HG02840 (cell line): ENCODE data around the gene BCL6B.
"Not testable (repeated sequence)": the region's sequence is repeated elsewhere in the genome, so short reads cannot be mapped to it uniquely, and the experiment has no call there.

Experiments
- ATAC-seq: cut with Tn5 transposase; IDR thresholded peaks from one replicate; pipeline ENCODE4 v1.9.1; 2021; ENCODE audit warnings: mild to moderate bottlenecking, moderate library complexity, moderate number of reproducible peaks; ENCODE audit not compliant: unreplicated experiment, low FRiP score

The BCL6B gene

DNA sequence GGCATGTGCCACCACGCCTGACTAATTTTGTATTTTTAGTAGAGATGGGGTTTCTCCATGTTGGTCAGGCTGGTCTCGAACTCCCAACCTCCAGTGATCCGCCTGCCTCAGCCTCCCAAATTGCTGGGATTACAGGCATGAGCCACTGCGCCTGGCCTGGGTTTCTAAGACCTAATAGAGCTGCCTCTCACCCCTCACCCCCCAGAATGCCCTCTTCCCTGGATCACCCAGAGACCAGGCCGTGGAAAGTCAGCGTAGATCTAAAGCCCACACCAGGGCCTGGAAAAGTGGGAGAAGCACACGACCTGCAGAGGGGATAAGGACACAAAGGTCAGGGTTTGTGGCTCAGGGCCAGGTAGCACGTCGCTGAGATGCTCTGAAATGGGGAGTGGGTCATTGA, 27.7 kb downstream of the BCL6B start:
- ATAC-seq = not testable (repeated sequence)

GRCh38 chr17:7056386-7056785, 33.5 kb downstream of the BCL6B start:
- no peak for ATAC-seq

DNA sequence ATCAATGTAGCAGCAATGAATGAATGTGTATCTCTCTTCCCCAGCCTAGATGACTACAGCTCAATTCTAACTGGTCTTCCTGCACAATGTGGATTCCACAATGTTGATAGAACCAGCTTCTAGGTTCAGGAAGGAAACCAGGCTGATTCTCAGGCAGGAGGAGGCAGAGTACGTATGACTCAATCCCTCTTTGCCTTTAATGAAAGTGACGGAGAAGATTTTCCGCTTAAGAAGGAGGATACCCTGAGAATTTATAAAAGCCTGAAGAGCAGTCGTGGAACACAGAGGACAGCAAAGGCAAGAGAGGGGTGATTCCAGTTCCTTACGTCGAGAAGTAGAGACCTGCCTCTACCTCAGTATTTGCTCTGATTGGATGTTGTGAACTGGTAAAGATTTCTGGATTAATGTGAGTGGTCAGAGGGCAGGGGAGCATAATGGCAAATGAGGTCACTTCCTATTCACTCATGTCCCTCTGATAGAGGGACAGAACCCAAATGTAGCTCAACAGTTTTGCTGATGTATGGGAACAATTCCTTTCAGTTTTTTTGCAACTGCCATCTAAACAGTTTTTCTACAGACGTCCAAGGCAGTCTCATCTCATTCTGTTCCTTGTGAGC, 36.1 kb downstream of the BCL6B start:
- no peak for ATAC-seq

- ATAC-seq = no peak
These were observed 37.5 kb downstream of the BCL6B start for GRCh38 chr17:7060165-7060891.

DNA sequence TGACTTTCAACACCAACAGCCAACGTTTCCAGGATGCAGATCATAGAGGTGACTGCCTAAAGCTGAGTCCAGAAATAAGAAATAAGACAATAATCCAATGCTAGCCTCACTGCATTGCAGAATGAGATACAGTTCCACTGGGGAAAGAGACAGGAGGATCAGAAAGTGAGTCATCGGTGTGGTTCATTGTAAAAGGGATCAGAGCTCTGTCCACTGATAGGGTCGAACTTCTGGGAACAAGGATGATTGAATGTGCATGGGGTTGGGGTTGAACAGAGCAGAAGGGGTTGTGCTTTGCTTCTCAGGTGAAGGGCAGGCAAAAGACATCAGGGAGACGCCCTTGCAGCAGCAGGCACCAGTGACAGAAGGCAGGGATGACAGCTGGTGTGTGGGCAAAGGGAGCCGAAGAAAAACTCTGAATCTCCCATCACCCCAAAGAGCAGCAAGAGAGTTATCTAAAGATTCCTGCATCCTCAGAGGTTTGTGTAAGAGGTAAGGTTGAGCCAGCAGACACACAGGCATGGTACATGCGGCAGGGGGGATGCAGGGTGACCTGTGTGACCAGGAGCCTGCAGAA, 40.8 kb downstream of the BCL6B start:
- ATAC-seq = no peak

DNA sequence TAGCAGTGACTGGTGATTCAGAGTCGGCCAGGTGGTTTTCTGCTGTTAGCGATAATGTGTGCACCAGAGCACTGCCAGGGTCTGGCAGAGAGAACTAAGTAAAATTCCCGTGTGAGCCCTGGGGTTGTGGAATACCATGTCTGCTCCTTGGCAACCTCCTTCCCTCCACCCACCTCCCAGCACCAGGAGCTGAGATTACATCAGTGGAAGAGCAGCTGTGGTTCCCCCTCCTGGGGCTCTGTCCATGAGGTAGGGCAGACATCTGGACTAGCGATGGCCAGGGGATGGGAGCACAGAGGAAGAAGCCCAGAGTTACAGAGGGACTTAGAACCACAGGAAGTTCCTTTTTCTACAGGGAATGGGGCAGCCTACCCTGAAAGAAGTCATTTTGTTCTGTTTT, 41.4 kb downstream of the BCL6B start:
- ATAC-seq = no peak

GRCh38 chr17:7067198-7067597, 44.3 kb downstream of the BCL6B start:
- ATAC-seq = no peak

DNA sequence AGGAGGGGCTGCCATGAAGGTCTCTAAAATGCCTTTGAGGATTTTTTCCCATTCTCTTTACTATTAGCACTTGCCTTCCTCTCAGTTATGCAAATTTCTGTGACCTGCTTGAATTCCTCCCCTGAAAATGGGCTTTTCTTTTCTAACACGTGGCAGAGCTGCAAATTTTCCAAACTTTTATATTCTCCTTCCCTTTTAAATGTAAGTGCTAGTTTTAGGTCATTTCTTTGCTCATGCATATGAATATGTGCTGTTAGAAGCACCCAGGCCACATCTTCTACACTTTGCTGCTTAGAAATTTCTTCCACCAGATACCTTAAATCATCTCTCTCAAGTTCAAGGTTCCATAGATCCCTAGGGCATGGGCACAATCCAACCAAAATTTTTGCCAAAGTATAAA, 45.4 kb downstream of the BCL6B start:
- ATAC-seq = no peak

DNA sequence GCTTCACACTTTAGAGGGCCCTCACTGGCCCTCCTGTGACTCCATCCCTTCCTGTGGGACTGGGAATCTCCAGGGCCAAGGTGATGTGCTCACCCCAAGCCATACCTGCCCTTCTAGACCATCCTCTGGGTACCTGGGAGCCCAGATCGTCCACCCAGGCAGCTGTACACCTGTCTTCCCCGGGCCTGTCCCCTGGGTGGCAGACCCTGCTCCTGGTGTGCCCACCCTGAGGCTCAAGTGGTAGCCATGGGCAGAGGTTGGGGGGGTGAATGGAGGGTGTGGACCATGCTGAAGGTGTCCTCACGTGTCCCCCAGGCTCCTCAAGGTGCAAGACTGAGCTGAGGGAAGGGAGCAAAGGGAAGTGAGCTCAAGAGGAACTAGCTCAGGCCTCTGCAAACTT, 47.9 kb downstream of the BCL6B start:
- ATAC-seq = no peak

DNA sequence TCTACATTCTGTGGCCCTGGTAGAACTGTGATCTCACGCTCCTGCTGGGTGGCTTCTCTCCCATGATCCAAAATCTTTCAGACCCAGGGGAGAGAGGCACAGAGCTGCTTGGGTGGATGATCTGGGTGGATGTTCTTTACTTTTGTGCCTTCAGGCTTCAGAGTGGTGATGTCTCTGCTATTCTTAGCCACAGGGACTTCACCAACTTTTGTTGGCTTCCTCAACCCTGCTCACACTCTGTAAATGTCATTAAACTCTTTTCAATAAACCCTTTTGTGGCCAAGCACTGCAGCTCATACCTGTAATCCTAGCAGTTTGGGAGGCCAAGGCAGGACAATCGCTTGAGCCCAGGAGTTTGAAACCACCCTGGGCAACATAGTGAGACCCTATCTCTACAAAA, 49.6 kb downstream of the BCL6B start:
- ATAC-seq = no peak

DNA sequence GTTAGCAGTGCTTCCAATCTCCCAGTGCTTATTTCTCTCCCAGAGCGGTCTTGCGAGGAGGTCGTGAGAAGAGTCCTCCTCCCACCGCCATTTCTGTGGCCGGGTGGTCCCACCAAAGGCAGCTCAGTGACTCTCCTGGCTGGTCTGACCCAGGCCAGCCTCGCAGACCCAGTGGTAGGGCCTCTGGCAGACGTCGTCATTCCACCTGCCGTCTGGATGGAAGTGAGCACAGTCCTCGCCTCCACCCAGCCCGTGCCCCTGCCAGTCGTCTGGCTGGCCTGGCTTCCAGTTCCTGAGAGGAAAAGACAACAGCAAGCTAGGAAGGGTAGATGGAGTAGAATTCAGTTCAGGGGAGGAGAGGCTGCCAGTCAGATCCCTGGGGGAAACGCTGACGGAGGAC, 52.1 kb downstream of the BCL6B start:
- no peak for ATAC-seq

DNA sequence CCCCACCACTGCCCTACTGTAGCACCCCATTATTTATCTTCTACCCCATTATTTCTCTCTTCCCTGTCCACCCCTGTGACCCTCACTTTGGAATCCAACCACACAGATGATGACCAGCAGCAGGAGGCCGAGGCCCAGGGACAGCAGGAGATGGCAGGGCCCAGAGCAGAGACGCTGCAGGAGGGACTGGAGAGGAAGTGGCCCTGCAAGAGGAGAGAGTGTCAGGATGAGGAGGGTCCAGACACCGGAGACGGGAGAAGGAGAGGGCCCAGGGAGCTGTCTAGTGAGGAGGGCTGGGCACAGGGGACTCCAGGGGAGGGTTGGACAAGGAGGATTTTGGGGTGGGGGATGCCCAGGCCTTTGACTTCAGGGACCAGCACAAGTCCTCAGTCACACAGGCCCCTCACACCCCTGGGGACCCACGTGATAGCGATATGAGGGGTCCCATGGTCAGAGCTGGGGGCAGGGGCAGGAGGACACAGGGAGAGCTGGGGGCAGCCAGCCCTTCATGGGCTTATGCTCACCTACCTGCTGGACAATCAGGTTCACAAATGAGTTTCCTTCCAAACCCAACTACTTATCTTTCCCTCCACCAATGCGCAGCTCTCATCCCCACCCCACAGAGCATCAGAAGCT, 55.2 kb downstream of the BCL6B start:
- ATAC-seq = no peak

- no peak for ATAC-seq
These were observed 55.9 kb downstream of the BCL6B start for GRCh38 chr17:7078711-7079110.
